AG04450 (cell line): Measurements from ENCODE around the gene IL1RAP. TPM values are rescaled to one million over a fixed set of nuclear protein-coding genes. Genes with fewer than 3 reads are reported as not detected.
A peak's percentile ranks its signal among the peaks of the same experiment; 100 is the strongest.

Experiments used
- CTCF ChIA-PET: fragments of 300-600, 350-600 bp; formaldehyde crosslinking; extraction: SDS; loops from one replicate; lab custom pipeline; 2022; ENCODE audit warnings: antibody characterized with exemption, inconsistent platforms; lab: Charles Lee
- POLR2A ChIA-PET: fragments of 350-600 bp; formaldehyde crosslinking; extraction: SDS; loops from one replicate; lab custom pipeline; 2021; ENCODE audit warnings: antibody characterized with exemption, inconsistent platforms; lab: Yijun Ruan, JAX
- DNase-seq: peaks from one replicate; pipeline ENCODE4 v3.0.0-alpha.2; 2011; ENCODE audit warnings: low read depth, low spot score
- H3K27ac ChIP-seq: one replicate; pipeline ENCODE4 v1.5.1; 2012; ENCODE audit warnings: low read depth, low read length, control low read depth
- H3K27me3 ChIP-seq: one replicate; pipeline ENCODE4 v1.6.0; 2012; ENCODE audit warnings: low read length; ENCODE audit not compliant: control insufficient read depth, insufficient read depth
- H3K4me3 ChIP-seq: 2 replicates; pipeline ENCODE4 v1.5.1; 2011; ENCODE audit warnings: mild to moderate bottlenecking, low read depth, low read length, control low read depth
- H3K9me3 ChIP-seq: 2 replicates; pipeline ENCODE4 v1.5.1; 2012; ENCODE audit warnings: low read length; ENCODE audit not compliant: control insufficient read depth, insufficient read depth
- CTCF ChIP-seq: IDR thresholded peaks from 2 replicates; pipeline ENCODE4 v1.5.1; 2011; ENCODE audit warnings: low read depth, low read length, control low read depth, inconsistent platforms
- polyA plus RNA-seq: library from polyadenylated mRNA; depleted of rRNA; stranded (reverse); fragments of >200 nt; gene quantifications from 2 replicates; pipeline ENCODE4 v1.2.3, GENCODE V29; 2011

IL1RAP gene
- polyA plus RNA-seq, 1 experiment = 9.9 TPM

- Histone ChIP-seq H3K4me3 (no peak overlapping the region), H3K9me3 (no peaks in the 10 kb centered on the region), H3K27me3 (no peaks in the 10 kb centered on the region), H3K27ac (no peak overlapping the region)
- DNase-seq = no peak
- no peak for TF ChIP-seq CTCF
- POLR2A ChIA-PET = interaction anchor here (0.9 kb wide), 1 partner anchor 8 kb away, joined by 3 read pairs; the partner anchor contains the start of gene IL1RAP
- CTCF ChIA-PET = interaction anchor here (0.7 to 1.4 kb wide), 6 partner anchors 8 to 544 kb away, joined by 3 to 5 read pairs (median 3); no protein-coding TSS in a partner anchor
Observed at GRCh38 chr3:190505381-190506003, 8.4 kb upstream of the IL1RAP start.

- no peak for TF ChIP-seq CTCF
- POLR2A ChIA-PET = no interaction called here
- CTCF ChIA-PET = interaction anchor here (0.6 kb wide), 1 partner anchor 193 kb away, joined by 3 read pairs; no protein-coding TSS in a partner anchor
- Histone ChIP-seq H3K27me3 (no peaks in the 10 kb centered on the region), H3K9me3 (no peaks in the 10 kb centered on the region), H3K4me3 (no peak overlapping the region), H3K27ac (no peak overlapping the region)
- DNase-seq = no peak
Observed at GRCh38 chr3:190506271-190506670, 7.6 kb upstream of the IL1RAP start.

GRCh38 chr3:190512666-190513065, 1.2 kb upstream of the IL1RAP start:
- H3K27me3 ChIP-seq = no peaks in the 10 kb centered on the region
- DNase-seq = no peak
- H3K27ac ChIP-seq = no peak overlapping the region
- H3K9me3 ChIP-seq = no peaks in the 10 kb centered on the region
- POLR2A ChIA-PET = interaction anchor here (0.9 kb wide), 1 partner anchor 19 kb away, joined by 4 read pairs; no protein-coding TSS in a partner anchor
- no peak for TF ChIP-seq CTCF
- CTCF ChIA-PET = interaction anchor here (0.6 to 3.0 kb wide), 10 partner anchors 8 to 189 kb away, joined by 3 to 45 read pairs (median 5); no protein-coding TSS in a partner anchor
- no peak overlapping the region for H3K4me3 ChIP-seq

- H3K27ac ChIP-seq = no peak overlapping the region
- no peaks in the 10 kb centered on the region for H3K9me3 ChIP-seq
- no peak for DNase-seq
- H3K4me3 ChIP-seq = peak overlapping the region; percentile 86
- CTCF ChIA-PET = interaction anchor here (0.6 to 3.0 kb wide), 16 partner anchors 10 to 513 kb away, joined by 3 to 45 read pairs (median 5); partner anchors contain the start of gene CLDN1
- no peak for TF ChIP-seq CTCF
- POLR2A ChIA-PET = interaction anchor here (0.5 to 1.9 kb wide), 6 partner anchors 22 to 183 kb away, joined by 3 to 11 read pairs (median 4); no protein-coding TSS in a partner anchor
- H3K27me3 ChIP-seq = no peaks in the 10 kb centered on the region
Observed at GRCh38 chr3:190514413-190515153, 698 bp downstream of the IL1RAP start.
